ENCODE measurements around the gene MRPL43. TPM values are rescaled to one million over a fixed set of nuclear protein-coding genes. Genes with fewer than 3 reads are reported as not detected.

Gene MRPL43
- total and polyA plus RNA-seq, 2 donors (not counting 3 experiments of a cell fraction or from before 2014, with no cell fraction given): 75.0 to 144 TPM

GRCh38 chr10:100980711-100981110, 6.6 kb downstream of the MRPL43 start:
- H3K9me3 ChIP-seq (replicated peaks; ENCODE audit: control insufficient read depth, insufficient read depth, low read length): no peaks in the 10 kb centered on the region
- no peak for DNase-seq (ENCODE audit: low read depth, low spot score)
- no peak overlapping the region for H3K27ac ChIP-seq (ENCODE audit: insufficient read depth, low read depth, low read length)
- H3K9ac ChIP-seq (replicated peaks; ENCODE audit: extremely low read depth, insufficient read depth, low read length): no peak overlapping the region
- H3K4me2 ChIP-seq (ENCODE audit: insufficient read depth, low read length): no peak overlapping the region
- H3K4me3 ChIP-seq (replicated peaks in 1 of 3; ENCODE audit: insufficient read depth in 1 of 3, low read depth in 1 of 3, low read length in 3 of 3): no peak overlapping the region
- no peaks in the 10 kb centered on the region for H3K9me1 ChIP-seq (replicated peaks; ENCODE audit: control insufficient read depth, extremely low read depth, insufficient read depth, low read length)
- H2AFZ ChIP-seq (ENCODE audit: low read depth, low read length): no peak overlapping the region
- TF ChIP-seq GATA2 (IDR thresholded peaks at IDR 0.05; ENCODE audit: insufficient read depth, insufficient read length, low read depth, low read length) (no peak), JUN (IDR thresholded peaks at IDR 0.05; ENCODE audit: borderline replicate concordance, insufficient read depth, insufficient read length, low read depth) (no peak), POLR2AphosphoS5 (IDR thresholded peaks at IDR 0.05; ENCODE audit: insufficient read depth, low read depth, low read length) (no peak), MYC (IDR thresholded peaks at IDR 0.05; ENCODE audit: low read depth, low read length) (no peak), POLR2A (IDR thresholded peaks at IDR 0.05; ENCODE audit: low read depth, low read length) (no peak), MAX (IDR thresholded peaks at IDR 0.05; ENCODE audit: insufficient read depth, insufficient read length) (no peak), FOS (IDR thresholded peaks at IDR 0.05; ENCODE audit: borderline replicate concordance, insufficient read depth, low read length) (no peak), CTCF (IDR thresholded peaks at IDR 0.05; ENCODE audit: extremely low read depth in 1 of 2, insufficient read depth in 1 of 2, low read depth in 1 of 2, low read length in 2 of 2) (no peak), EZH2 (IDR thresholded peaks at IDR 0.05; ENCODE audit: borderline replicate concordance, low read depth, low read length, severe bottlenecking) (no peak)
- CTCF ChIA-PET: interaction anchor here (1.1 to 1.4 kb wide), 2 partner anchors 31 to 34 kb away, joined by 4 read pairs; no protein-coding TSS in a partner anchor
- POLR2A ChIA-PET: no interaction called here
- peaks cover 0 to 13% of the 10 kb centered on the region in 2 experiments for H3K36me3 ChIP-seq (ENCODE audit: control insufficient read depth in 2 of 2, extremely low read depth in 1 of 2, insufficient read depth in 2 of 2, low read length in 2 of 2)
- intact Hi-C loops (cut with micrococcal nuclease) (no loop called here), dilution Hi-C loops (cut with MboI; ENCODE audit: extremely low pct_ligation_motif_present, low sequenced_read_pairs) (no loop called here)
- H3K4me1 ChIP-seq (ENCODE audit: control insufficient read depth, extremely low read depth, insufficient read depth, low read length): no peaks in the 10 kb centered on the region
- no peaks in the 10 kb centered on the region for H4K20me1 ChIP-seq (replicated peaks; ENCODE audit: control insufficient read depth, extremely low read depth, insufficient read depth, low read length)
- no TSS peak for BruUV-seq (replicated peaks)
- FAIRE-seq: no peak
- H3K79me2 ChIP-seq (ENCODE audit: control insufficient read depth, insufficient read depth, low read length): no peaks in the 10 kb centered on the region
- no peaks in the 10 kb centered on the region for H3K27me3 ChIP-seq (ENCODE audit: control insufficient read depth in 2 of 2, insufficient read depth in 2 of 2, low read length in 2 of 2)
